GM18520 (cell line): Measurements from ENCODE around the gene WDR35.

Experiments
- ATAC-seq: cut with Tn5 transposase; IDR thresholded peaks from one replicate; pipeline ENCODE4 v1.9.1; 2021; ENCODE audit not compliant: unreplicated experiment

WDR35 gene

GRCh38 chr2:20011276-20012031, 21.5 kb upstream of the WDR35 start:
- no peak for ATAC-seq

GRCh38 chr2:20008703-20009102, 18.8 kb upstream of the WDR35 start:
- no peak for ATAC-seq

- no peak for ATAC-seq
Observed at GRCh38 chr2:20005891-20006470, 16.1 kb upstream of the WDR35 start.

- no peak for ATAC-seq
Observed at GRCh38 chr2:20005067-20005627, 15.2 kb upstream of the WDR35 start.

GRCh38 chr2:20001361-20001863, 11.5 kb upstream of the WDR35 start:
- ATAC-seq, result no peak

- ATAC-seq, result no peak
Observed at GRCh38 chr2:19993731-19994130, 3.8 kb upstream of the WDR35 start.

GRCh38 chr2:19991895-19992294, 2.0 kb upstream of the WDR35 start:
- no peak for ATAC-seq

GRCh38 chr2:19990416-19990728, 467 bp upstream of the WDR35 start:
- no peak for ATAC-seq

- ATAC-seq, result no peak
Observed at GRCh38 chr2:19989342-19989666, 601 bp downstream of the WDR35 start.

GRCh38 chr2:19988600-19988999, 1.3 kb downstream of the WDR35 start:
- ATAC-seq, result no peak

GRCh38 chr2:19987936-19988335, 2.0 kb downstream of the WDR35 start:
- ATAC-seq, result peak; percentile 83

- ATAC-seq, result no peak
Observed at GRCh38 chr2:19982268-19982667, 7.6 kb downstream of the WDR35 start.

- no peak for ATAC-seq
Observed at GRCh38 chr2:19979932-19980331, 10.0 kb downstream of the WDR35 start.

GRCh38 chr2:19973466-19973865, 16.4 kb downstream of the WDR35 start:
- ATAC-seq, result no peak

GRCh38 chr2:19971691-19972090, 18.2 kb downstream of the WDR35 start:
- no peak for ATAC-seq

GRCh38 chr2:19963386-19963785, 26.5 kb downstream of the WDR35 start:
- ATAC-seq, result no peak

GRCh38 chr2:19955544-19956422, 34.1 kb downstream of the WDR35 start:
- ATAC-seq, result no peak

GRCh38 chr2:19949071-19949470, 40.8 kb downstream of the WDR35 start:
- ATAC-seq, result no peak

- no peak for ATAC-seq
Observed at GRCh38 chr2:19947184-19947940, 42.5 kb downstream of the WDR35 start.

GRCh38 chr2:19944205-19944845, 45.6 kb downstream of the WDR35 start:
- ATAC-seq, result no peak
